ENCODE results near the gene DIS3L2. TPM values are rescaled to one million over a fixed set of nuclear protein-coding genes. Genes with fewer than 3 reads are reported as not detected.
A peak's percentile ranks its signal among the peaks of the same experiment; 100 is the strongest.

The DIS3L2 gene
- total RNA-seq, 6 donors from 2014 or later = 31.2 to 98.5 (median 50.3) TPM

DNA sequence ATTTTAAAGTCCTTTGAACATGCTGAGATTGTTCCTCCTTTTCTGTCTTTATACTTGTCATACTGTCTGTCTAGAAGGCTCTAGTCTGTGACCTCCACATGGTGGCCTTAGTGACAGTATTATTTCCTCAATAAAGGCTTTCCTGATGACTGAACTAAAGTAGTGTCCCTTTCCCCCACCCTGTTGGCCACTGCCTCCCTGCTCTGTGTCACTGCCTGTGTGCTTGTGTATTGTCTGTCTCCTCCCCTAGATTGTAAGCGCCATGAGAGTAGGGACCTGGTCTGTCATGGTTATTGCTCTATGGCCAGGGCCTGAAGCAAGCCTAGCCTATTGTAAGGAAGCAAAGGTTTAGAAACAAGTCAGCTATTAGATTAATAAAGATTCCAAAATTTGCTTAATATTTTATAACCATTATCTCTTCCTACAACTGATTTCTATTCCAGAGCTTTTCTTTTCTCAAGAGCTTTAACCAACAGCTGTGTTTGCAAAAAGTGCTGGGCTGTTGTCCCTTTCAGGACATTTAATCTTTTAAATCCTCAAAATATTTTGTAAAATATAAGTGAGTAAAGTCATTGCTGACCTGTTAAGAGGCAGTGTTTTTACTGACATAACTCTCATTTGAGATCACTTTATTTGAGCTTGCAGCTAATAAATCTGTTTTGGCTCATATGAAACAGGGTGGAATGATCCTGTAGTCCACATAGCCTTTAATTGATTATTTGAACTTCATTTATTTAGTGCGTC lies 35.5 kb downstream of the DIS3L2 start:
- H3K4me1 ChIP-seq = peaks cover 0 to 9% (median 7%) of the 10 kb centered on the region in 4 donors
- WGBS, 2 donors = 97 to 100% methylated on average over 2 of the region's 2 CpGs
- no peaks in the 10 kb centered on the region for H3K36me3 ChIP-seq
- H3K4me3 ChIP-seq = no peak overlapping the region
- DNase-seq (no peak), ATAC-seq (ENCODE audit: low FRiP score in 2 of 2) (peak in 1 of 2 donors; percentile 16)
- TF ChIP-seq POLR2AphosphoS5 (IDR thresholded peaks at IDR 0.05) = no peak
- no peak for TF ChIP-seq CTCF (IDR thresholded peaks at IDR 0.05)
- TF ChIP-seq POLR2A (IDR thresholded peaks at IDR 0.05) = no peak
- no peak for TF ChIP-seq EP300 (IDR thresholded peaks at IDR 0.05)
- no peaks in the 10 kb centered on the region for H3K9me3 ChIP-seq
- H3K27me3 ChIP-seq = no peaks in the 10 kb centered on the region
- H3K27ac ChIP-seq = no peak overlapping the region

DNA sequence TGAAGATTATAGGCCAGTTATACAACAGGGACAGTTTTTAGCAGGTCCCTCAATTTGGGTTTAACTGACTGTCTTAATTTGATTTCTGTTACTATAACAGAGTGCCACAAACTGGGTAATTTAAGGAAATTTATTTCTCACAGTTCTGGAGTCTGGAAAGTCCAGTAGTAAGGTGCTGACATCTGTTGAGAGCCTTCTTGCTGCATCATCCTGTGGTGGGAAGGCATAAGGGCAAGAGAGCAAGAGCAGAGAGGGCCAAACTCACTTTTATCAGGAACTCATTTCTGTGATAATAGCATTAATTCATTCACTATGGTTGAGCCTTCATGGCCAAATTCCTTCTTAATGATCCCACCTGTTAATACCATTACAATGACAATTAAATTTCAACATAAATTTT lies 36.5 kb downstream of the DIS3L2 start:
- DNase-seq (no peak), ATAC-seq (ENCODE audit: low FRiP score in 2 of 2) (no peak)
- no peak overlapping the region for H3K4me3 ChIP-seq
- H3K9me3 ChIP-seq = no peaks in the 10 kb centered on the region
- H3K27ac ChIP-seq = no peak overlapping the region
- peaks cover 0 to 9% (median 7%) of the 10 kb centered on the region in 4 donors for H3K4me1 ChIP-seq
- H3K27me3 ChIP-seq = no peaks in the 10 kb centered on the region
- no peak for TF ChIP-seq POLR2A (IDR thresholded peaks at IDR 0.05)
- TF ChIP-seq POLR2AphosphoS5 (IDR thresholded peaks at IDR 0.05) = no peak
- TF ChIP-seq EP300 (IDR thresholded peaks at IDR 0.05) = no peak
- TF ChIP-seq CTCF (IDR thresholded peaks at IDR 0.05) = no peak
- no peaks in the 10 kb centered on the region for H3K36me3 ChIP-seq

- TF ChIP-seq EP300 (IDR thresholded peaks at IDR 0.05) (no peak), POLR2AphosphoS5 (IDR thresholded peaks at IDR 0.05) (no peak)
- H3K27me3 ChIP-seq = no peaks in the 10 kb centered on the region
- DNase-seq (no peak), ATAC-seq (ENCODE audit: low FRiP score in 2 of 2) (no peak)
- 100% methylated on average over 2 of the region's 2 CpGs for WGBS, 2 donors
- no peak overlapping the region for H3K4me3 ChIP-seq
- H3K9me3 ChIP-seq = no peaks in the 10 kb centered on the region
- H3K27ac ChIP-seq = no peak overlapping the region
- peaks cover 0 to 9% (median 7%) of the 10 kb centered on the region in 4 donors for H3K4me1 ChIP-seq
- no peaks in the 10 kb centered on the region for H3K36me3 ChIP-seq
Observed at GRCh38 chr2:232000439-232000838, 38.9 kb downstream of the DIS3L2 start.

DNA sequence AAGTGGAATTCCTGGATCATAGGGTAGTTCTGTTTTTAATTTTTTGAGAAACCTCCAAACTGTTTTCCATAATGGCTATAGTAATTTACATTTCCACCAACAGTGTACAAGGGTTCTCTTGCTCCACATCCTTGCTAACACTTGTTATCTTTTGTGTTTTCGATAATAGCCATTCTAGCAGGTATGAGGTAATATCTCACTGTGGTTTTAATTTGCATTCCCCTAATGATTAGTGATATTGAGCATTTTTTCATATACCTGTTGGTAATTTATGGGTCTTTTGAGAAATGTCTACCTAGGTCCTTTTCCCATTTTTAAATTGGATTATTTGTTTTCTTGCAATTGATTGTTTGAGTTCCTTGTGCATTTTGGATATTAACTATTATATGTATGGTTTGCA lies 39.6 kb downstream of the DIS3L2 start:
- Histone ChIP-seq H3K27me3 (no peaks in the 10 kb centered on the region), H3K4me1 (peaks cover 0 to 8% (median 5%) of the 10 kb centered on the region in 4 donors), H3K27ac (no peak overlapping the region), H3K36me3 (no peaks in the 10 kb centered on the region), H3K9me3 (no peaks in the 10 kb centered on the region), H3K4me3 (no peak overlapping the region)
- TF ChIP-seq POLR2A (IDR thresholded peaks at IDR 0.05) (no peak), CTCF (IDR thresholded peaks at IDR 0.05) (no peak), EP300 (IDR thresholded peaks at IDR 0.05) (no peak), POLR2AphosphoS5 (IDR thresholded peaks at IDR 0.05) (no peak)
- DNase-seq = no peak
- WGBS, 2 donors = 91 to 94% methylated on average over 1 of the region's 1 CpG
- no peak for ATAC-seq (ENCODE audit: low FRiP score in 2 of 2)

- DNase-seq (no peak), ATAC-seq (ENCODE audit: low FRiP score in 2 of 2) (no peak)
- Histone ChIP-seq H3K36me3 (no peaks in the 10 kb centered on the region), H3K4me3 (no peak overlapping the region), H3K27me3 (no peaks in the 10 kb centered on the region), H3K9me3 (no peaks in the 10 kb centered on the region), H3K27ac (no peak overlapping the region), H3K4me1 (no peaks in the 10 kb centered on the region)
- TF ChIP-seq POLR2AphosphoS5 (IDR thresholded peaks at IDR 0.05) (no peak), EP300 (IDR thresholded peaks at IDR 0.05) (no peak), POLR2A (IDR thresholded peaks at IDR 0.05) (no peak), CTCF (IDR thresholded peaks at IDR 0.05) (no peak)
- 92 to 97% methylated on average over 3 of the region's 3 CpGs for WGBS, 2 donors
Observed at GRCh38 chr2:232006253-232006652, 44.7 kb downstream of the DIS3L2 start.
